Astrocyte of the cerebellum (primary cell): ENCODE results near the gene ZMIZ1.

Source experiments
- DNase-seq: peaks from one replicate; pipeline ENCODE4 v3.0.0-alpha.2; 2011; ENCODE audit warnings: low read depth
- H3K4me3 ChIP-seq: 2 replicates; pipeline ENCODE4 v1.5.1; 2011; ENCODE audit warnings: mild to moderate bottlenecking, low read depth, low read length, moderate library complexity
- CTCF ChIP-seq: IDR thresholded peaks from 2 replicates; pipeline ENCODE4 v1.5.1; 2012; ENCODE audit warnings: low read length, low read depth, moderate library complexity, mild to moderate bottlenecking; ENCODE audit errors: missing control alignments
- in situ Hi-C: cut with HindIII; loops from 2 replicates; pipeline ENCODE4 v1.10.0; 2017; ENCODE audit warnings: low sequenced_read_pairs

The ZMIZ1 gene

DNA sequence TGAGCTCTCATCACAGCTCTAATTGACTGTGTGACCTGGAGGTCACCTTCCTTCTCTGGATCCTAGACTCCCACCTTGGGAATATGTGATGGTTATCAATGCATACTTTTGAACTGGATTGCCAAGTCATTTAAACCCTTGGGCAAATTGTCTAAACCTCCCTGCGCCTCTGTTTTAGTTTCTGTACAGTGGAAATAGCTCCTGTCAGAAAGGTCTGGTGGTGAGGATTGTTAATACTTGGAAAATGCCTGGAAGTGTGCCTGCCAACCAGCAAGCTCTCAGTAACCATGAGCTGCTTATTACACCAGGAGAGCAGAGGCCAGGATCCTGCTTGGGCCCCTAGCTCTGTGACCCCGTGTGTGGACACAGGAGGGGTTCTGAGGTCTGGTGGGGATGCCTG, 169.8 kb downstream of the ZMIZ1 start:
- in situ Hi-C loops, result no loop called here
- H3K4me3 ChIP-seq, result no peak overlapping the region
- TF ChIP-seq CTCF, result no peak
- no peak for DNase-seq

DNA sequence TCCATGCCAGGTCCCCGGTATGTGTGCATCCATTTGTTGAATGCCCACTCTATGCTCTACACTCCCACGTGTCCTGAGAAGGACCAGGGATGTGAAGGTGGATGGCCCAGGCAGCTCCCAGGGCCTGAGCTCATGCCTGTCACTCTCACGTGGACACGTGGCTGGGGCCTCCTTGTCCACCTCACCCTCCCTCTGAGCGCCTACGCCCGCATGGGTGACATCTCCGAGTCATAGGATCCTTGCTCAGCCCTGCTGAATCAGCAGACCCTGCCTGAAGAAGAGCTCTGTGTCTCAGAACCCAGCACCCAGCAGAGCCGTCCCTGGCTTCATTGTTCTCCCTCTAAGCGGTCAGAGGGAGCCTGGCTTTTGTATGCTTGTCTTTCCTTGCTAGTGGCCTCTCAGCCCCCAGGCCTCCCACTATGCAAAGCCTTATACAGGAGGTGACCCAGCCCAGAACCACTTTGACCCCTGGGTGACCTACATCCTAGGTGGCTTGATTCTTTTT, 170.6 kb downstream of the ZMIZ1 start:
- no peak overlapping the region for H3K4me3 ChIP-seq
- no peak for TF ChIP-seq CTCF
- in situ Hi-C loops, result no loop called here
- DNase-seq, result no peak

GRCh38 chr10:79239924-79240581, 171.3 kb downstream of the ZMIZ1 start:
- no peak for TF ChIP-seq CTCF
- H3K4me3 ChIP-seq, result no peak overlapping the region
- no peak for DNase-seq
- in situ Hi-C loops, result no loop called here

DNA sequence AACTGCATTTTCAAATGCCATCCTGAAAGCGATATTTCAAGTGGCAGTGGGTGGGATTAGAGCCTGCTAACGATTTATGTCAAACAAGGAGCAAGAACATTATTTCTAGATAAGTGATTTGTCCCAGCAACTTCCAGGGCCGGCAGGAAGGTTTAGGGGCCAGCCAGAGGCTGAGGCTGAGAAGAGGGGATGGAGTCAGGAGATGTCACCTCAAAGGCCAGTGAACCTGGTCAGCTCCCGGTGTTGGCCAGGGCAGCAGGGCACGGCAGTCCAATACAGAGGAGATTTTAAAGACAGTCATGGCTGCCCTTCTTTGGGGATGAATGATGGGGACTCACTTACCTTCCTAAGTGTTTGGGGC, 172.8 kb downstream of the ZMIZ1 start:
- no peak for DNase-seq
- TF ChIP-seq CTCF, result no peak
- H3K4me3 ChIP-seq, result peak overlapping the region; percentile 21

GRCh38 chr10:79241990-79242619, 173.3 kb downstream of the ZMIZ1 start:
- peak overlapping the region; percentile 39 for H3K4me3 ChIP-seq
- in situ Hi-C loops, result no loop called here
- DNase-seq, result no peak
- TF ChIP-seq CTCF, result no peak

More for the DNA sequence above, 172.8 kb downstream of the ZMIZ1 start:
- in situ Hi-C loops, result no loop called here

- in situ Hi-C loops, result no loop called here
- TF ChIP-seq CTCF, result no peak
- peak overlapping the region; percentile 39 for H3K4me3 ChIP-seq
- no peak for DNase-seq
Measured at GRCh38 chr10:79242620-79243152, 173.9 kb downstream of the ZMIZ1 start.
